Liver (tissue), 9 donors: ENCODE measurements around the gene KANTR. TPM values are rescaled to one million over a fixed set of nuclear protein-coding genes. Genes with fewer than 3 reads are reported as not detected.

Experiments used
- DNase-seq: peaks from one replicate; pipeline ENCODE4 v3.0.0-alpha.2; 2017; ENCODE audit warnings: low spot score
- H3K27ac ChIP-seq, 2 donors: one replicate each; pipeline ENCODE4 v1.7.0; 2013; ENCODE audit warnings: inconsistent platforms in 2 of 2, low read length in 2 of 2, control low read depth in 1 of 2, low read depth in 1 of 2, mild to moderate bottlenecking in 1 of 2
- H3K27me3 ChIP-seq, 4 donors: one replicate each; pipeline versions ENCODE4 v1.6.1 to v1.7.0; 2013; ENCODE audit warnings: low read length in 3 of 4, inconsistent platforms in 1 of 4, mild to moderate bottlenecking in 1 of 4, moderate library complexity in 1 of 4; ENCODE audit not compliant: control insufficient read depth in 4 of 4, insufficient read depth in 4 of 4
- H3K36me3 ChIP-seq, 4 donors: one replicate each; pipeline versions ENCODE4 v1.6.1 to v1.7.0; 2013; ENCODE audit warnings: low read length in 3 of 4, mild to moderate bottlenecking in 3 of 4, low read depth in 1 of 4, moderate library complexity in 1 of 4; ENCODE audit not compliant: control insufficient read depth in 4 of 4, insufficient read depth in 3 of 4
- H3K4me1 ChIP-seq, 4 donors: one replicate each; pipeline versions ENCODE4 v1.6.1 to v1.7.0; 2013; ENCODE audit warnings: low read length in 3 of 4, mild to moderate bottlenecking in 3 of 4, moderate library complexity in 1 of 4; ENCODE audit not compliant: control insufficient read depth in 4 of 4, insufficient read depth in 4 of 4
- H3K4me3 ChIP-seq, 3 donors: one replicate each; pipeline versions ENCODE4 v1.6.1 to v1.7.0; 2013; ENCODE audit warnings: low read length in 3 of 3, control low read depth in 1 of 3, low read depth in 1 of 3, mild to moderate bottlenecking in 1 of 3
- H3K9ac ChIP-seq, 2 donors: one replicate each; pipeline ENCODE4 v1.7.0; 2013; ENCODE audit warnings: low read length in 2 of 2, mild to moderate bottlenecking in 2 of 2, moderate library complexity in 2 of 2, control low read depth in 1 of 2, low read depth in 1 of 2
- H3K9me3 ChIP-seq, 4 donors: one replicate each; pipeline versions ENCODE4 v1.6.1 to v1.7.0; 2013; ENCODE audit warnings: low read length in 3 of 4; ENCODE audit not compliant: control insufficient read depth in 4 of 4
- ATF3 ChIP-seq: IDR thresholded peaks from 2 replicates; pipeline ENCODE4 v1.6.1; 2016; ENCODE audit warnings: antibody characterized with exemption
- CTCF ChIP-seq: fragments of 150-350 bp; IDR thresholded peaks from 2 replicates; pipeline ENCODE4 v1.5.1; 2017; ENCODE audit warnings: improper control_type of control experiment, low read depth, low read length; ENCODE audit not compliant: missing input control
- EGR1 ChIP-seq, 2 donors: IDR thresholded peaks; 2 replicates each; pipeline ENCODE4 v1.6.1; 2016 to 2018; ENCODE audit warnings: antibody characterized with exemption in 2 of 2, low read depth in 2 of 2
- FOXA1 ChIP-seq: IDR thresholded peaks from 2 replicates; pipeline ENCODE4 v1.6.1; 2016; ENCODE audit warnings: antibody characterized with exemption
- FOXA2 ChIP-seq: IDR thresholded peaks from 2 replicates; pipeline ENCODE4 v1.6.1; 2016; ENCODE audit warnings: antibody characterized with exemption
- HNF4G ChIP-seq: IDR thresholded peaks from 2 replicates; pipeline ENCODE4 v1.6.1; 2016; ENCODE audit warnings: antibody characterized with exemption
- RAD21 ChIP-seq, 2 donors: IDR thresholded peaks; 2 replicates each; pipeline ENCODE4 v1.6.1; 2016; ENCODE audit warnings: antibody characterized with exemption in 2 of 2, mild to moderate bottlenecking in 2 of 2
- REST ChIP-seq: IDR thresholded peaks from 2 replicates; pipeline ENCODE4 v1.6.1; 2016; ENCODE audit warnings: antibody characterized with exemption, mild to moderate bottlenecking
- RXRA ChIP-seq, 2 donors: IDR thresholded peaks; 2 replicates each; pipeline ENCODE4 v1.6.1; 2017 to 2018; ENCODE audit warnings: antibody characterized with exemption in 2 of 2, mild to moderate bottlenecking in 1 of 2
- TAF1 ChIP-seq: conservative IDR thresholded peaks from 2 replicates; pipeline ENCODE4 v1.6.1; 2016; ENCODE audit warnings: antibody characterized with exemption, mild to moderate bottlenecking
- ZBTB33 ChIP-seq: IDR thresholded peaks from 2 replicates; pipeline ENCODE4 v1.6.1; 2016; ENCODE audit warnings: antibody characterized with exemption
- WGBS: extraction: QIAGEN DNeasy Blood & Tissue Kit; methylation state at CpG from one replicate; pipeline ENCODE4 v1.1.7; 2013; 5-methylcytosine and 5-hydroxymethylcytosine counted together
- polyA plus RNA-seq, 2 donors: library from polyadenylated mRNA; stranded (reverse) in 1 of 2; unstranded in 1 of 2; fragments of 200-250 nt in 1 of 2; fragments of >200 nt in 1 of 2; fragmentation: Nextera tagmentation in 1 of 2; extraction: Ambion mirVana in 1 of 2; gene quantifications; one replicate each; pipeline versions ENCODE4 v1.2.1 to v1.2.3, GENCODE V29; 2013 to 2015
- total RNA-seq, 2 donors: library from RNA; depleted of rRNA; stranded (reverse); fragments of >200 nt; gene quantifications; one replicate each; pipeline ENCODE4 v1.2.3, GENCODE V29; 2014
- donor health status: healthy.
- donor health status: healthy.
- donor health status: healthy.
- donor health status: healthy.
- donor health status: healthy.

KANTR gene
- total and polyA plus RNA-seq, 4 donors, result 0.44 to 13.6 (median 4.7) TPM

GRCh38 chrX:53133400-53133799 lies 39.5 kb downstream of the KANTR start (continued):
- TF ChIP-seq REST (no peak), ATF3 (no peak), EGR1 (IDR thresholded peaks at IDR 0.05; ENCODE audit: low read depth in 2 of 2) (no peak), FOXA1 (no peak), ZBTB33 (no peak), HNF4G (no peak)

GRCh38 chrX:53135581-53135980 lies 41.6 kb downstream of the KANTR start:
- no peak overlapping the region for H3K9ac ChIP-seq
- no peak overlapping the region for H3K4me3 ChIP-seq
- H3K9me3 ChIP-seq, result no peaks in the 10 kb centered on the region
- no peak overlapping the region for H3K27ac ChIP-seq
- 95% methylated on average over 2 of the region's 2 CpGs for WGBS
- H3K4me1 ChIP-seq, result no peaks in the 10 kb centered on the region
- no peaks in the 10 kb centered on the region for H3K27me3 ChIP-seq
- peaks cover 0 to 2% (median 0%) of the 10 kb centered on the region in 4 donors for H3K36me3 ChIP-seq
- TF ChIP-seq CTCF (no peak), RAD21 (IDR thresholded peaks at IDR 0.05) (no peak), TAF1 (no peak), EGR1 (IDR thresholded peaks at IDR 0.05; ENCODE audit: low read depth in 2 of 2) (no peak), FOXA1 (no peak), REST (no peak), FOXA2 (no peak), RXRA (IDR thresholded peaks at IDR 0.05) (no peak)
- DNase-seq, result no peak
